ENCODE results near the gene IL37.

DNA sequence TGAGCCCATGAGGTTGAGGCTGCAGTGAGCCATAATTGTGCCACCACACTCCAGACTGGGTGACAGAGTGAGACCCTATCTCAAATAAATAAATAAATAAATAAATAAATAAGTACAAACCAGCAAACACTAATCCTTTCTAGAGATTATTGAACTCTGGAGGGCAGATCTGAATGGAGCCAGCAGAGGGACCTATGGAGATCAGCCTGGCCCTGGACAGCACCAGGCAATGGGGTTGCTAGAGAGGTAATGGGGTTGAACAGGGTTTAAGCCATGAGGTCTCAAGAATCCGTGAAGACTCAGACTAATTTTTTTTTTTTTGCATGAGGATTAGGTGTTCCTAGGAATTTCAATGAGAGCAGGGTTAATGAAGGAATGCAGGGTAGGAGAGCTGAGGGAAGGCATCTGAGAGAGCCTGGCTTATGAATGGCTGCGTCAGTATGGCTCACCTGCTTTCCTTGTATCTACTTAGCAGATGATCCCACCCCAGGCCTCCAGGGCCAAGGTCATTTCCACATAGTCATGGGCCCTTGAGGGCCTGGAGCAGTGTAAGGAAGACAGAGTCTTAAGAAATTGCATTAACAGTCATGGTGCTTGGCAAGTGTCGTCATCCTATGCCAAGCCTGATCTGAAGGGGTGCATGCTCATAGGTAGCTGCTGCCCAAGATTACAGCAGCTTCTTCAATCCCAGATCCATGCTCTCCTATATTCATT, 34.6 kb upstream of the IL37 start:
- TF ChIP-seq, protein P1, sequence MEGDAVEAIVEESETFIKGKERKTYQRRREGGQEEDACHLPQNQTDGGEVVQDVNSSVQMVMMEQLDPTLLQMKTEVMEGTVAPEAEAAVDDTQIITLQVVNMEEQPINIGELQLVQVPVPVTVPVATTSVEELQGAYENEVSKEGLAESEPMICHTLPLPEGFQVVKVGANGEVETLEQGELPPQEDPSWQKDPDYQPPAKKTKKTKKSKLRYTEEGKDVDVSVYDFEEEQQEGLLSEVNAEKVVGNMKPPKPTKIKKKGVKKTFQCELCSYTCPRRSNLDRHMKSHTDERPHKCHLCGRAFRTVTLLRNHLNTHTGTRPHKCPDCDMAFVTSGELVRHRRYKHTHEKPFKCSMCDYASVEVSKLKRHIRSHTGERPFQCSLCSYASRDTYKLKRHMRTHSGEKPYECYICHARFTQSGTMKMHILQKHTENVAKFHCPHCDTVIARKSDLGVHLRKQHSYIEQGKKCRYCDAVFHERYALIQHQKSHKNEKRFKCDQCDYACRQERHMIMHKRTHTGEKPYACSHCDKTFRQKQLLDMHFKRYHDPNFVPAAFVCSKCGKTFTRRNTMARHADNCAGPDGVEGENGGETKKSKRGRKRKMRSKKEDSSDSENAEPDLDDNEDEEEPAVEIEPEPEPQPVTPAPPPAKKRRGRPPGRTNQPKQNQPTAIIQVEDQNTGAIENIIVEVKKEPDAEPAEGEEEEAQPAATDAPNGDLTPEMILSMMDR (IDR thresholded peaks at IDR 0.05) = no peak
- TF ChIP-seq POLR2AphosphoS5 (IDR thresholded peaks at IDR 0.05) = no peak
- TF ChIP-seq POLR2A (IDR thresholded peaks at IDR 0.05) = no peak
